NCI-H69 (cell line): Measurements from ENCODE around the gene PRLR.
"Not testable (repeated sequence)": the region's sequence is repeated elsewhere in the genome, so short reads cannot be mapped to it uniquely, and the experiment has no call there.

Source experiments
- DNase-seq: peaks from one replicate; lab custom pipeline; 2025; lab: John Stamatoyannopoulos, UW

Gene PRLR

GRCh38 chr5:35069188-35069587 lies 161.1 kb downstream of the PRLR start:
- no peak for DNase-seq

- DNase-seq, result no peak
Measured at GRCh38 chr5:35067985-35068384, 162.3 kb downstream of the PRLR start.

GRCh38 chr5:35066260-35066795 lies 164.0 kb downstream of the PRLR start:
- no peak for DNase-seq

- no peak for DNase-seq
Measured at GRCh38 chr5:35063414-35063813, 166.9 kb downstream of the PRLR start.

GRCh38 chr5:35061211-35061770 lies 169.0 kb downstream of the PRLR start:
- DNase-seq, result no peak

- DNase-seq, result no peak
Measured at GRCh38 chr5:35060236-35060635, 170.1 kb downstream of the PRLR start.

- no peak for DNase-seq
Measured at GRCh38 chr5:35059251-35059650, 171.0 kb downstream of the PRLR start.

- DNase-seq, result no peak
Measured at GRCh38 chr5:35058374-35058788, 171.9 kb downstream of the PRLR start.

- DNase-seq, result no peak
Measured at GRCh38 chr5:35056686-35057085, 173.6 kb downstream of the PRLR start.

GRCh38 chr5:35052838-35053237 lies 177.4 kb downstream of the PRLR start:
- DNase-seq, result no peak

- no peak for DNase-seq
Measured at GRCh38 chr5:35050541-35051126, 179.7 kb downstream of the PRLR start.

- no peak for DNase-seq
Measured at GRCh38 chr5:35048910-35049309, 181.4 kb downstream of the PRLR start.

- DNase-seq, result no peak
Measured at GRCh38 chr5:35047785-35048404, 182.4 kb downstream of the PRLR start, which contains the start of gene AGXT2. AGXT2 (minus strand) TSS chr5:35047949; CDS start chr5:35047892, 57 bp downstream.

GRCh38 chr5:35046774-35047173 lies 183.5 kb downstream of the PRLR start:
- DNase-seq, result no peak

GRCh38 chr5:35045280-35045679 lies 185.0 kb downstream of the PRLR start:
- no peak for DNase-seq

GRCh38 chr5:35044649-35045048 lies 185.6 kb downstream of the PRLR start:
- no peak for DNase-seq

- DNase-seq, result no peak
Measured at GRCh38 chr5:35042781-35043180, 187.5 kb downstream of the PRLR start.

- DNase-seq, result no peak
Measured at GRCh38 chr5:35041261-35041660, 189.0 kb downstream of the PRLR start.

GRCh38 chr5:35038891-35039290 lies 191.4 kb downstream of the PRLR start:
- no peak for DNase-seq

- no peak for DNase-seq
Measured at GRCh38 chr5:35036536-35036935, 193.8 kb downstream of the PRLR start.

GRCh38 chr5:35035929-35036328 lies 194.4 kb downstream of the PRLR start:
- not testable (repeated sequence) for DNase-seq

GRCh38 chr5:35035271-35035670 lies 195.0 kb downstream of the PRLR start:
- DNase-seq, result no peak

GRCh38 chr5:35032356-35032755 lies 197.9 kb downstream of the PRLR start:
- no peak for DNase-seq
